K562 (cell line): ENCODE measurements around the gene BAZ2A. TPM values are rescaled to one million over a fixed set of nuclear protein-coding genes. Genes with fewer than 3 reads are reported as not detected.

Experiments used
- ATF3 ChIP-seq, 2 experiments: fragments of 450-650 bp in 1 of 2; sonication (generic) in 1 of 2; formaldehyde crosslinking in 1 of 2; IDR thresholded peaks in 1 of 2; conservative IDR thresholded peaks in 1 of 2; 2 replicates each; pipeline versions ENCODE4 v1.6.1 to v1.8.1; 2016 to 2023; ENCODE audit warnings: mild to moderate bottlenecking in 2 of 2, moderate library complexity in 2 of 2, inconsistent platforms in 1 of 2, missing genetic modification reagents in 1 of 2
- BCOR ChIP-seq: fragments of 450-650 bp; IDR thresholded peaks from 2 replicates; pipeline ENCODE4 v1.6.1; 2016
- CSDE1 ChIP-seq, 2 experiments: fragments of 450-650 bp; IDR thresholded peaks; 2 replicates each; pipeline ENCODE4 v1.6.1; 2016; ENCODE audit warnings: mild to moderate bottlenecking in 1 of 2
- CTCF ChIP-seq, 3 experiments: IDR thresholded peaks in 2 of 3; conservative IDR thresholded peaks in 1 of 3; 2 replicates each; pipeline ENCODE4 v1.5.1; 2011 to 2012; ENCODE audit warnings: low read length in 3 of 3, mild to moderate bottlenecking in 3 of 3, control low read depth in 2 of 3, improper control_type of control experiment in 1 of 3, inconsistent platforms in 1 of 3, low read depth in 1 of 3, mixed read lengths in 1 of 3, moderate library complexity in 1 of 3; ENCODE audit not compliant: insufficient read depth in 2 of 3
- EGR1 ChIP-seq: fragments of 450-650 bp; conservative IDR thresholded peaks from 2 replicates; pipeline ENCODE4 v1.6.1; 2017; ENCODE audit warnings: mild to moderate bottlenecking
- ETS2 ChIP-seq: IDR thresholded peaks from 2 replicates; pipeline ENCODE4 v1.6.1; 2016; ENCODE audit warnings: borderline replicate concordance, missing genetic modification characterization, mild to moderate bottlenecking, moderate library complexity, missing compliant biosample characterization; ENCODE audit not compliant: poor library complexity, severe bottlenecking
- GATAD2A ChIP-seq: fragments of 450-650 bp; IDR thresholded peaks from 2 replicates; pipeline ENCODE4 v1.6.1; 2017
- HMGN3 ChIP-seq: IDR thresholded peaks from 2 replicates; pipeline ENCODE4 v1.6.1; 2011; ENCODE audit warnings: borderline replicate concordance, low read depth, mild to moderate bottlenecking, mixed read lengths, low read length; ENCODE audit not compliant: insufficient read length; ENCODE audit errors: extremely low read depth
- HSF4 ChIP-seq: fragments of 250-450 bp; sonication (Bioruptor Pico); IDR thresholded peaks from 2 replicates; pipeline ENCODE4 v2.1.2; 2022; ENCODE audit warnings: mild to moderate bottlenecking, moderate library complexity, borderline replicate concordance
- IFI16 ChIP-seq: fragments of 250-450 bp; sonication (Bioruptor Pico); IDR thresholded peaks from 2 replicates; pipeline ENCODE4 v2.1.2; 2022; ENCODE audit warnings: mild to moderate bottlenecking, inconsistent platforms
- NUFIP1 ChIP-seq: fragments of 450-650 bp; IDR thresholded peaks from 2 replicates; pipeline ENCODE4 v1.6.1; 2018; ENCODE audit not compliant: partially characterized antibody
- PRMT5 ChIP-seq: sonication (generic); formaldehyde crosslinking; IDR thresholded peaks from 2 replicates; pipeline ENCODE4 v1.5.0; 2020; ENCODE audit warnings: missing genetic modification reagents
- SREBF2 ChIP-seq: sonication (generic); formaldehyde crosslinking; IDR thresholded peaks from 2 replicates; pipeline ENCODE4 v1.4.0; 2020; ENCODE audit warnings: mild to moderate bottlenecking, missing genetic modification reagents
- TAF1 ChIP-seq: IDR thresholded peaks from 2 replicates; pipeline ENCODE4 v1.6.1; 2011; ENCODE audit warnings: mild to moderate bottlenecking, low read length, moderate library complexity; ENCODE audit not compliant: insufficient read depth, control insufficient read depth, severe bottlenecking; ENCODE audit errors: extremely low read depth
- THAP7 ChIP-seq: fragments of 250-450 bp; sonication (Bioruptor Pico); IDR thresholded peaks from 2 replicates; pipeline ENCODE4 v1.5.0; 2021
- TRIM25 ChIP-seq: fragments of 450-650 bp; IDR thresholded peaks from 2 replicates; pipeline ENCODE4 v1.7.0; 2016; ENCODE audit warnings: borderline replicate concordance
- ZBTB12 ChIP-seq: fragments of 250-450 bp; sonication (Bioruptor Pico); IDR thresholded peaks from 2 replicates; pipeline ENCODE4 v1.4.0; 2020
- ZNF184 ChIP-seq: sonication (generic); formaldehyde crosslinking; IDR thresholded peaks from 2 replicates; pipeline ENCODE4 v1.5.0; 2020; ENCODE audit warnings: missing genetic modification reagents
- ZNF3 ChIP-seq: fragments of 250-450 bp; sonication (Bioruptor Pico); IDR thresholded peaks from 2 replicates; pipeline ENCODE4 v1.5.0; 2021; ENCODE audit warnings: mild to moderate bottlenecking, moderate library complexity
- ZNF561 ChIP-seq: fragments of 450-650 bp; formaldehyde crosslinking; conservative IDR thresholded peaks from 2 replicates; pipeline ENCODE4 v1.4.0; 2020; ENCODE audit warnings: mild to moderate bottlenecking, moderate library complexity
- ZNF707 ChIP-seq: fragments of 250-450 bp; sonication (Bioruptor Pico); conservative IDR thresholded peaks from 2 replicates; pipeline ENCODE4 v1.8.0; 2022; ENCODE audit warnings: inconsistent platforms, mild to moderate bottlenecking, moderate library complexity
- polyA plus RNA-seq, 8 experiments: library from polyadenylated mRNA; depleted of rRNA in 4 of 8; stranded (reverse) in 5 of 8; unstranded in 3 of 8; fragments of >200 nt; fragmentation: Nextera tagmentation in 2 of 8; fragmentation: Illumina TruSeq in 1 of 8; extraction: Ambion mirVana in 2 of 8; extraction: Trizol in 1 of 8; gene quantifications; 2 replicates each; pipeline versions ENCODE4 v1.2.1 to v1.2.3, GENCODE V29; 2011 to 2014; ENCODE audit warnings: inconsistent platforms in 1 of 8, missing spikeins in 1 of 8
- total RNA-seq, 7 experiments: library from RNA; depleted of rRNA in 6 of 7; stranded (reverse); fragments of >200 nt in 6 of 7; fragmentation: Illumina TruSeq in 2 of 7; extraction: Trizol in 2 of 7; gene quantifications; 2 replicates each; pipeline versions ENCODE4 v1.2.1 to v1.2.3, GENCODE V29; 2011 to 2021; ENCODE audit warnings: low replicate concordance in 1 of 7

The BAZ2A gene
- total and polyA plus RNA-seq, 9 of the 15 experiments (the other 6 are each of a cell fraction or from before 2014, with no cell fraction given), result 4.5 to 86.4 (median 26.2) TPM

GRCh38 chr12:56634837-56635791 lies 5.0 kb upstream of the BAZ2A start (continued):
- TF ChIP-seq CTCF (IDR thresholded peaks at IDR 0.05 in 2 of 3, conservative IDR thresholded peaks at IDR 0.05 in 1 of 3; ENCODE audit: insufficient read depth in 2 of 3, low read depth in 1 of 3, low read length in 3 of 3), result peak; percentile 63 to 80 (median 76)
- no peak for TF ChIP-seq ZNF561 (CRISPR knock-in tag)
- no peak for TF ChIP-seq ZBTB12 (CRISPR knock-in tag)
- TF ChIP-seq THAP7 (CRISPR knock-in tag), result no peak
- no peak for TF ChIP-seq EGR1
- TF ChIP-seq TRIM25, result no peak
- TF ChIP-seq NUFIP1, result no peak
- no peak for TF ChIP-seq IFI16
- no peak for TF ChIP-seq SREBF2
- TF ChIP-seq CSDE1 (IDR thresholded peaks at IDR 0.05), result no peak
- no peak for TF ChIP-seq ZNF3 (CRISPR knock-in tag)
- no peak for TF ChIP-seq ZNF184 (CRISPR knock-in tag)
- TF ChIP-seq PRMT5 (CRISPR knock-in tag), result no peak
- TF ChIP-seq ATF3 (IDR thresholded peaks at IDR 0.05), result no peak
- TF ChIP-seq ATF3 (CRISPR knock-in tag; conservative IDR thresholded peaks at IDR 0.05), result no peak
- TF ChIP-seq ZNF707, result no peak
- no peak for TF ChIP-seq BCOR
- peak; percentile 67 for TF ChIP-seq HMGN3
- TF ChIP-seq GATAD2A, result peak; percentile 38; the same call in 1 of the 2 replicates
- TF ChIP-seq HSF4 (CRISPR knock-in tag), result no peak
- no peak for TF ChIP-seq ETS2 (tag)
- TF ChIP-seq TAF1, result peak; percentile 10
